Measurements from ENCODE around the gene DDX6. TPM values are rescaled to one million over a fixed set of nuclear protein-coding genes. Genes with fewer than 3 reads are reported as not detected.
"Not testable (repeated sequence)": the region's sequence is repeated elsewhere in the genome, so short reads cannot be mapped to it uniquely, and the experiment has no call there.

The DDX6 gene
- total RNA-seq, 1 experiment from 2014 or later: 111 TPM

- ChIA-PET CTCF (interaction anchor here (1.0 to 1.2 kb wide), 3 partner anchors 93 to 147 kb away, joined by 3 to 5 read pairs (median 3); no protein-coding TSS in a partner anchor), POLR2A (interaction anchor here (0.6 to 1.7 kb wide), 5 partner anchors 11 to 145 kb away, joined by 3 to 6 read pairs (median 3); no protein-coding TSS in a partner anchor)
- Mint-ChIP-seq H3K4me1 (ENCODE audit: insufficient read depth, unreplicated experiment) (peaks cover 5% of the 10 kb centered on the region), H3K36me3 (ENCODE audit: insufficient read depth, unreplicated experiment) (peaks cover 82% of the 10 kb centered on the region), H3K27me3 (ENCODE audit: insufficient read depth, unreplicated experiment) (no peaks in the 10 kb centered on the region), H3K9me3 (ENCODE audit: unreplicated experiment) (no peaks in the 10 kb centered on the region), H3K27ac (ENCODE audit: low read depth, unreplicated experiment) (no peak overlapping the region), H3K4me3 (ENCODE audit: unreplicated experiment) (no peak overlapping the region)
- BruUV-seq (replicated peaks): no TSS peak
- intact Hi-C loops (cut with micrococcal nuclease): no loop called here
- TF ChIP-seq CTCF (IDR thresholded peaks at IDR 0.05; ENCODE audit: unreplicated experiment): no peak
- no peak for DNase-seq (ENCODE audit: unreplicated experiment)
Measured at GRCh38 chr11:118783724-118784495, 7.1 kb downstream of the DDX6 start.

- POLR2A ChIA-PET: interaction anchor here (1.7 kb wide), 1 partner anchor 94 kb away, joined by 4 read pairs; no protein-coding TSS in a partner anchor
- peaks cover 88% of the 10 kb centered on the region for H3K36me3 Mint-ChIP-seq (ENCODE audit: insufficient read depth, unreplicated experiment)
Measured at GRCh38 chr11:118783324-118783723, 7.6 kb downstream of the DDX6 start.

GRCh38 chr11:118778898-118779297, 12.1 kb downstream of the DDX6 start:
- Mint-ChIP-seq H3K4me1 (ENCODE audit: insufficient read depth, unreplicated experiment) (no peaks in the 10 kb centered on the region), H3K9me3 (ENCODE audit: unreplicated experiment) (no peaks in the 10 kb centered on the region), H3K27me3 (ENCODE audit: insufficient read depth, unreplicated experiment) (no peaks in the 10 kb centered on the region), H3K27ac (ENCODE audit: low read depth, unreplicated experiment) (no peak overlapping the region), H3K4me3 (ENCODE audit: unreplicated experiment) (no peak overlapping the region), H3K36me3 (ENCODE audit: insufficient read depth, unreplicated experiment) (peaks cover 90% of the 10 kb centered on the region)
- CTCF ChIA-PET: no interaction called here
- DNase-seq (ENCODE audit: unreplicated experiment): no peak
- POLR2A ChIA-PET: no interaction called here
- TF ChIP-seq CTCF (IDR thresholded peaks at IDR 0.05; ENCODE audit: unreplicated experiment): no peak
- BruUV-seq (replicated peaks): no TSS peak
- intact Hi-C loops (cut with micrococcal nuclease): no loop called here

More at GRCh38 chr11:118783324-118783723, 7.6 kb downstream of the DDX6 start:
- CTCF ChIA-PET: interaction anchor here (1.0 to 1.1 kb wide), 2 partner anchors 92 to 95 kb away, joined by 3 read pairs; no protein-coding TSS in a partner anchor
- H3K9me3 Mint-ChIP-seq (ENCODE audit: unreplicated experiment); H3K4me3 Mint-ChIP-seq (ENCODE audit: unreplicated experiment); H3K4me1 Mint-ChIP-seq (ENCODE audit: insufficient read depth, unreplicated experiment); DNase-seq (ENCODE audit: unreplicated experiment); H3K27me3 Mint-ChIP-seq (ENCODE audit: insufficient read depth, unreplicated experiment); BruUV-seq (replicated peaks); H3K27ac Mint-ChIP-seq (ENCODE audit: low read depth, unreplicated experiment); intact Hi-C loops (cut with micrococcal nuclease): not testable (repeated sequence)

GRCh38 chr11:118774032-118774431, 16.9 kb downstream of the DDX6 start:
- no peaks in the 10 kb centered on the region for H3K27me3 Mint-ChIP-seq (ENCODE audit: insufficient read depth, unreplicated experiment)
- no peak overlapping the region for H3K27ac Mint-ChIP-seq (ENCODE audit: low read depth, unreplicated experiment)
- intact Hi-C loops (cut with micrococcal nuclease): no loop called here
- H3K4me3 Mint-ChIP-seq (ENCODE audit: unreplicated experiment): no peak overlapping the region
- BruUV-seq (replicated peaks): no TSS peak
- H3K36me3 Mint-ChIP-seq (ENCODE audit: insufficient read depth, unreplicated experiment): peaks cover 84% of the 10 kb centered on the region
- ChIA-PET POLR2A (interaction anchor here (3.8 kb wide), 1 partner anchor 15 kb away, joined by 15 read pairs; the partner anchor contains the start of gene DDX6), CTCF (interaction anchor here (0.6 to 1.1 kb wide), 3 partner anchors 169 to 231 kb away, joined by 3 to 5 read pairs (median 4); no protein-coding TSS in a partner anchor)
- no peak for TF ChIP-seq CTCF (IDR thresholded peaks at IDR 0.05; ENCODE audit: unreplicated experiment)
- peaks cover 24% of the 10 kb centered on the region for H3K4me1 Mint-ChIP-seq (ENCODE audit: insufficient read depth, unreplicated experiment)
- DNase-seq (ENCODE audit: unreplicated experiment): no peak
- H3K9me3 Mint-ChIP-seq (ENCODE audit: unreplicated experiment): no peaks in the 10 kb centered on the region
